NCI-H2107 treated with DMSO at 0.1 percent for 48 hours (cell line): Measurements from ENCODE around the gene COPB2.
A peak's percentile ranks its signal among the peaks of the same experiment; 100 is the strongest.
"Not testable (repeated sequence)": the region's sequence is repeated elsewhere in the genome, so short reads cannot be mapped to it uniquely, and the experiment has no call there.

ENCODE experiments used
- DNase-seq: peaks from one replicate; lab custom pipeline; 2025; ENCODE audit not compliant: unreplicated experiment; lab: John Stamatoyannopoulos, UW

Gene COPB2

GRCh38 chr3:139389552-139390368 is at the start of gene COPB2:
Gene COPB2, minus strand, starts transcription at chr3:139389647. Its CDS starts 97 bp downstream, at chr3:139389550.
- peak; percentile 98 for DNase-seq

GRCh38 chr3:139434764-139435307 is 45.4 kb upstream of the COPB2 start:
- DNase-seq: peak; percentile 75

- no peak for DNase-seq
Observed at GRCh38 chr3:139434228-139434627, 44.8 kb upstream of the COPB2 start.

GRCh38 chr3:139433089-139433488 is 43.6 kb upstream of the COPB2 start:
- no peak for DNase-seq

- DNase-seq: no peak
Observed at GRCh38 chr3:139430493-139430892, 41.0 kb upstream of the COPB2 start.

GRCh38 chr3:139427283-139428060 is 38.0 kb upstream of the COPB2 start:
- DNase-seq: peak; percentile 98

- no peak for DNase-seq
Observed at GRCh38 chr3:139425745-139426400, 36.4 kb upstream of the COPB2 start.

GRCh38 chr3:139423232-139423631 is 33.8 kb upstream of the COPB2 start:
- no peak for DNase-seq

GRCh38 chr3:139421460-139421859 is 32.0 kb upstream of the COPB2 start:
- no peak for DNase-seq

GRCh38 chr3:139421040-139421439 is 31.6 kb upstream of the COPB2 start:
- no peak for DNase-seq

- DNase-seq: no peak
Observed at GRCh38 chr3:139418144-139418543, 28.7 kb upstream of the COPB2 start.

- no peak for DNase-seq
Observed at GRCh38 chr3:139416275-139416674, 26.8 kb upstream of the COPB2 start.

GRCh38 chr3:139414608-139415224 is 25.3 kb upstream of the COPB2 start:
- DNase-seq: no peak

GRCh38 chr3:139412891-139413290 is 23.4 kb upstream of the COPB2 start:
- not testable (repeated sequence) for DNase-seq

- DNase-seq: not testable (repeated sequence)
Observed at GRCh38 chr3:139401155-139401554, 11.7 kb upstream of the COPB2 start.

- no peak for DNase-seq
Observed at GRCh38 chr3:139396707-139397106, 7.3 kb upstream of the COPB2 start.

- DNase-seq: no peak
Observed at GRCh38 chr3:139394116-139394515, 4.7 kb upstream of the COPB2 start.

GRCh38 chr3:139388821-139389551 is 461 bp downstream of the COPB2 start:
- DNase-seq: peak; percentile 49

GRCh38 chr3:139388077-139388476 is 1.4 kb downstream of the COPB2 start:
- DNase-seq: no peak

- not testable (repeated sequence) for DNase-seq
Observed at GRCh38 chr3:139382291-139382690, 7.2 kb downstream of the COPB2 start.
